ENCODE results near the gene NFYB.
"Not testable (repeated sequence)": the region's sequence is repeated elsewhere in the genome, so short reads cannot be mapped to it uniquely, and the experiment has no call there.

NFYB gene

DNA sequence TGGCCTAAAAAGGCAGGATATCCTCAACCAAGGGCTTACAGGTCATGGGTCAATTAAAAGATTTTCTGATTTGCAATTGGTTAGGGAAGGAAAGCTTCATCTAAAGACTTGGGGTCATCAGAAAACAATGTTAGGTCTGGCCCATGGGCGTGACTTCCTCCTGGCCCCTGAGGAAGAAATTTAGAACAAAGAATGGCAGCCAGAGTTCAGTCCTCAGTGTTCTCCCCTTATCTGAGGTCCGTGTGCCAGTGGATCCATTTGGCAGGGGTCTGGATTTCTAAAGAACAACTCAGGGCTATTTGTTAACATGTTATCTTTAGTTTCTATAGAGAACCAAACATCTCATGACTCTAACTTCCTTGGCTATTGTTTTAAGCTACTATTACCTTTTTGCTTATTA, 27.8 kb upstream of the NFYB start:
- Histone ChIP-seq H3K27me3 (ENCODE audit: insufficient read depth, poor library complexity, severe bottlenecking) (no peaks in the 10 kb centered on the region), H3K27ac (replicated peaks) (no peak overlapping the region), H3K4me3 (replicated peaks; ENCODE audit: insufficient read depth, low read length) (no peak overlapping the region)
- no peak for DNase-seq (ENCODE audit: low read depth in 1 of 2, low spot score in 1 of 2)
- TF ChIP-seq SPI1 (IDR thresholded peaks at IDR 0.05; ENCODE audit: borderline replicate concordance, low read depth) (no peak), CTCF (IDR thresholded peaks at IDR 0.05; ENCODE audit: insufficient read depth, low read length) (no peak), POLR2AphosphoS5 (IDR thresholded peaks at IDR 0.05; ENCODE audit: low read depth) (no peak), GABPA (IDR thresholded peaks at IDR 0.05; ENCODE audit: low read depth) (no peak)
- TF ChIP-seq, protein P1, sequence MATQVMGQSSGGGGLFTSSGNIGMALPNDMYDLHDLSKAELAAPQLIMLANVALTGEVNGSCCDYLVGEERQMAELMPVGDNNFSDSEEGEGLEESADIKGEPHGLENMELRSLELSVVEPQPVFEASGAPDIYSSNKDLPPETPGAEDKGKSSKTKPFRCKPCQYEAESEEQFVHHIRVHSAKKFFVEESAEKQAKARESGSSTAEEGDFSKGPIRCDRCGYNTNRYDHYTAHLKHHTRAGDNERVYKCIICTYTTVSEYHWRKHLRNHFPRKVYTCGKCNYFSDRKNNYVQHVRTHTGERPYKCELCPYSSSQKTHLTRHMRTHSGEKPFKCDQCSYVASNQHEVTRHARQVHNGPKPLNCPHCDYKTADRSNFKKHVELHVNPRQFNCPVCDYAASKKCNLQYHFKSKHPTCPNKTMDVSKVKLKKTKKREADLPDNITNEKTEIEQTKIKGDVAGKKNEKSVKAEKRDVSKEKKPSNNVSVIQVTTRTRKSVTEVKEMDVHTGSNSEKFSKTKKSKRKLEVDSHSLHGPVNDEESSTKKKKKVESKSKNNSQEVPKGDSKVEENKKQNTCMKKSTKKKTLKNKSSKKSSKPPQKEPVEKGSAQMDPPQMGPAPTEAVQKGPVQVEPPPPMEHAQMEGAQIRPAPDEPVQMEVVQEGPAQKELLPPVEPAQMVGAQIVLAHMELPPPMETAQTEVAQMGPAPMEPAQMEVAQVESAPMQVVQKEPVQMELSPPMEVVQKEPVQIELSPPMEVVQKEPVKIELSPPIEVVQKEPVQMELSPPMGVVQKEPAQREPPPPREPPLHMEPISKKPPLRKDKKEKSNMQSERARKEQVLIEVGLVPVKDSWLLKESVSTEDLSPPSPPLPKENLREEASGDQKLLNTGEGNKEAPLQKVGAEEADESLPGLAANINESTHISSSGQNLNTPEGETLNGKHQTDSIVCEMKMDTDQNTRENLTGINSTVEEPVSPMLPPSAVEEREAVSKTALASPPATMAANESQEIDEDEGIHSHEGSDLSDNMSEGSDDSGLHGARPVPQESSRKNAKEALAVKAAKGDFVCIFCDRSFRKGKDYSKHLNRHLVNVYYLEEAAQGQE (IDR thresholded peaks at IDR 0.05; ENCODE audit: insufficient replicate concordance, low read depth), result no peak

DNA sequence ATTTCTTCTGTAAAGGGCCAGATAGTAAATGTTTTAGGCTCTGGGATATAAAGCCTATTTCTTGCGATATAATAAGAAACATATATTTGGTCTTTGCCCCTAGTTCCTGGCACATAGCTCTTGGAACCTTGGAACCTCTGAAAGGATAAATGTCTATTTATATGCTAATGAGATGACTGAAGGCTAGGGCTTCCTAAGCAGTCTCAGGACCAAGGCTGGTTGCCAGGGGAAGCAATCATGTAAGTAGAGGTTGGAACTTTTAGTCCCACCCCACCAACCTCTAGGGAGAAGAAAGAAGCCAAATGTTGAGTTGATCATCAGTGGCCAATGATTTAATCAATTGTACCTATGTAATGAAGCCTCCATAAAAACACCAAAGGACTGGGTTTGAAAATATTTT, 26.6 kb upstream of the NFYB start:
- Histone ChIP-seq H3K4me3 (replicated peaks; ENCODE audit: insufficient read depth, low read length) (no peak overlapping the region), H3K27me3 (ENCODE audit: insufficient read depth, poor library complexity, severe bottlenecking) (no peaks in the 10 kb centered on the region), H3K27ac (replicated peaks) (no peak overlapping the region)
- TF ChIP-seq, protein P1 (IDR thresholded peaks at IDR 0.05; ENCODE audit: insufficient replicate concordance, low read depth), result no peak
- no peak for TF ChIP-seq POLR2AphosphoS5 (IDR thresholded peaks at IDR 0.05; ENCODE audit: low read depth)
- no peak for TF ChIP-seq GABPA (IDR thresholded peaks at IDR 0.05; ENCODE audit: low read depth)
- TF ChIP-seq CTCF (IDR thresholded peaks at IDR 0.05; ENCODE audit: insufficient read depth, low read length), result no peak
- TF ChIP-seq SPI1 (IDR thresholded peaks at IDR 0.05; ENCODE audit: borderline replicate concordance, low read depth), result no peak
- no peak for DNase-seq (ENCODE audit: low read depth in 1 of 2, low spot score in 1 of 2)

GRCh38 chr12:104163631-104164030, 25.6 kb upstream of the NFYB start:
- H3K27me3 ChIP-seq (ENCODE audit: insufficient read depth, poor library complexity, severe bottlenecking), result no peaks in the 10 kb centered on the region
- no peak overlapping the region for H3K4me3 ChIP-seq (replicated peaks; ENCODE audit: insufficient read depth, low read length)
- H3K27ac ChIP-seq (replicated peaks), result no peak overlapping the region
- TF ChIP-seq POLR2AphosphoS5 (IDR thresholded peaks at IDR 0.05; ENCODE audit: low read depth) (no peak), GABPA (IDR thresholded peaks at IDR 0.05; ENCODE audit: low read depth) (no peak), SPI1 (IDR thresholded peaks at IDR 0.05; ENCODE audit: borderline replicate concordance, low read depth) (no peak), CTCF (IDR thresholded peaks at IDR 0.05; ENCODE audit: insufficient read depth, low read length) (no peak)
- TF ChIP-seq, protein P1 (IDR thresholded peaks at IDR 0.05; ENCODE audit: insufficient replicate concordance, low read depth), result no peak
- no peak for DNase-seq (ENCODE audit: low read depth in 1 of 2, low spot score in 1 of 2)

GRCh38 chr12:104163028-104163427, 25.0 kb upstream of the NFYB start:
- not testable (repeated sequence) for H3K27me3 ChIP-seq (ENCODE audit: insufficient read depth, poor library complexity, severe bottlenecking); H3K27ac ChIP-seq (replicated peaks); H3K4me3 ChIP-seq (replicated peaks; ENCODE audit: insufficient read depth, low read length); DNase-seq (ENCODE audit: low read depth in 1 of 2, low spot score in 1 of 2)

Measured in HL-60 (cell line).